Measurements from ENCODE around the gene HIGD1A.

HIGD1A gene

GRCh38 chr3:42752961-42753360 lies 51.3 kb downstream of the HIGD1A start:
- no peak for DNase-seq

GRCh38 chr3:42752441-42752840 lies 51.8 kb downstream of the HIGD1A start:
- DNase-seq, result no peak

- DNase-seq, result no peak
Measured at GRCh38 chr3:42751609-42752008, 52.7 kb downstream of the HIGD1A start.

DNA sequence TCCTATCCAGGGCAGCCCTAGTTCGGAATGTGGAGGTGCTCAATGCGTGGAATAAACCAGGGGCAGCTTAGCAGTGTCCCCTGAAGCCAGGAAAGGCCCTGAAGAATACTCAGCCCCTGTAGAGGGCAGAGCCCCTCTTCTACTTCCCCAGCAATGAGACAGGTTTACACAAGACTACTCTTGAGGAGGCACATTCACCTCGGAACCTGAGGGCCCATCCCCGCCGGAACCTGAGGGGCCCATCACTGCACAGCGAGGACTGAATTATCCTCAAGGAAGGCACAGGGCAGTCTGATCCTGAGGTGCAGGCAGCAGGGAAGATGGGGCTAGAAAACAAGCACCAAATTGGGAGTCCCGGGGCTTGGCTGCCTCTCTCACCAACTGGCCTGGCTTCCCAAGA lies 53.5 kb downstream of the HIGD1A start:
- DNase-seq, result no peak

DNA sequence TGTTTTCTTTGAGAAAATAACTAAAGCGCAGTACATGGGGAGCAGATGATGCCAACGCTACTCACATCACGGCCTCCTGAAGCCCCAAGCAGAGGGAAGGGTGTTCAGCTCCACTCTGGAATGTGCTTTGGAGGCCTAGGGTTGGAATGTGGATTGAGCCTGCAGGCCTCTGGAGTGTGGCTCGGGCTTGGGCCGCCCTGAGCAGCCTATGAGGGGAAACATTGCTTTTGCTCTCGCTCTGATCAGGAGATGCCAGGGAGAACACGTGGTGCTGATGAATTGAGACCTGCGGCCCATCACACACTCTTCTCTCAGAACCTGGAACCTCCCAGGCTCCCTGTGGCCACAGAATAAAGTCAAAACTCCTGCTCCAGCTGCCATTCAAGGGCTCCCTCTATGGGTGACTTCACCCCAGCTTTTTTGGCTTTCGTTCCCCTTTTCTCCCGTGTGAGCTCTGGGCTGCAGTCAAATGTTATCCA lies 54.5 kb downstream of the HIGD1A start:
- no peak for DNase-seq

GRCh38 chr3:42749025-42749752 lies 55.1 kb downstream of the HIGD1A start:
- no peak for DNase-seq

DNA sequence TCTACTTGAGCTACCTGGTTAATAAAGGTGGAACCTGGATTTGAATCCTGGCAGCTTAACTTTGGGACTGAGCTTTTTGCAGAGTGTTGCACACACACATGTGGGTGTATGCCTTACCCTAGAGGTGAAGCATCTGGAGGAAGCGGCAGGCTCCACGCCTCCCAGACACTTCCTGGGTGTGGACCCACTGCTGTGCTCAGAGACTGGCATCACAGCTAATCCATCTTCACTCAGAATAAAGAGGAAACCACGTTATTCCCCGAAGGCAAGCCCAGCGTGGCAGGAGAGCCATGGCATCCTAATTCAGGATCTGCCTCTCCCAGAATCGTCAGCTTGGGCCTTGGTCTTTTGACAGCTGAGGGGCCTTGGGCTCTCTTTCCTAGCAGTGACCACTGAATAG lies 56.7 kb downstream of the HIGD1A start:
- no peak for DNase-seq

DNA sequence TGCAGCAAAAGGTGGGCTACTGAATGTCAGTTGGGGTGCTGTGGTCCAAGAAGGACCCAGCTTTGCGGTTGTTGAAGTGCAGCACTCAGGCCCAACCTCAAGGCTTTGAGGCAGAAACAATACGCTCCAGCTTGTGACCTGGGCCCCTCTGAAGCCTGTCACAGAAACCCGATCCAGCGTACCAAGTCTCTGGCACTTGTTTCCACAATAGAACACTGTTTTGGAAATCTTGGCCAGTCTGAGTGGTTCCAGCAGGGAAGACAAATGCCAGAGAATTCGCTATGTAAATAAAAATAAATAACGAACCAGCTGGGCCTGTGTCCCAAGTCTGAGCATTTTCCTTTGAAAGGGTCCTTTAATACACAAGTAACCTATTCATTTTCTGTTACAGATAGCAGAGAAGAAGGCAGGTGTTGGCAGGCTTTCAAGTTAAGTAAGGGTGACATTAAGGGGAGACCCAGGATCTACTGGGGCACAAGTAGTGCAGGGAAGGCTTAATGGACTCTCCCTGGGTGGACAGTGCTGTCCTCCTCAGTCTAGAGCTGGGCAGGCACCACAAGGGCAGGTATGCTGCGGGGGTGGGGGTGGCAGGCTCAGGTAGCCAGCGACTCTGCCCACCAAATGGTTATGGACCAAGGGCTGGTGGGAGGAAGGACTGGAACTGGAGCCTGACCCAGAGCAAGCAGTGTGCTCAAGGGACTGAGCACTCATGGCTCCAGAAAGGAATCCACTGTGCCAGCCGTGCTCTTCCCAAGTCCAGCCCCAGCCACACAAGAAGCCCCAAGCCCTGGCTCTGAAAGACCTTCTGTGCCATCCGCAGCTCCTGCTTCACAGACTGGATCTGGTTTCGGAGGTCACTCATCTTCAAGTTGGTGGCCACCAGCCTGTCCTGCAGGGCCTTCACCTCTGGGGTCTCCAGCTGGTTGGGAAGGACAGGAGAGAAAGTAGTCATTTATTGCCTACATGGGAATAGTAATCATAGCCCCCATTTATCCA lies 57.5 kb downstream of the HIGD1A start:
- DNase-seq, result no peak

DNA sequence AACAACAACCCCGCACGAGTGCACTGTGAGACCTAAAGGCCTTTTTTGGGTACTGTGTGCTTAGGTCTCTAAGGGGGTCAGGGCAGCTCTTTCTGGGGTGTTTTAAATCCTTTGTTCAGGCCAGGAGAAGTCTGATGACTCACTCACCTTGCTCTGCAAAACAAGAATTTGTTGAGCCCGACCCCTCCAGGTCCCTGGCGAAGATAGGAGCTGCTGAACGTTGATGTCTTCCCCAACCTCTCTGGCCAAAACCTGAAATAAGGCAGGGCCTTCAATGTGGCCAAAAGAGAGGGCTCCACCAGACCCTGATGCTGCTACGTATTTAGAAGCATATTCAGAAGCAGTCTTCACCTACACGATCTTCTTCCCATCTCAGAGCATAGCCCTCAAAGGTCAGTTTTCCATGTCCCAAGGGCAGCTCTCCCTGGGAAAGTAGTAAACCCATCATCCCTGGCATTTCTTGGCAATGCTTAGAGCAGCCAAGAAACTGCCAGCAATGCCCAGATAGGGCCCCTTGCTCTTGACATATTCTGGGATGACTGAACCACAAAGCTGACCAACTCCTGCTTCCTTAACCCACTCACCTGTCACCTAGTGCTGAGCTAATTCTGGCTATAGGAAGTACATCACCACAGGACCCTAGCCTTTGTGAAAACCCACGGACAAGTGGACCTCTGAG lies 58.4 kb downstream of the HIGD1A start:
- DNase-seq, result no peak

- no peak for DNase-seq
Measured at GRCh38 chr3:42745291-42745745, 59.0 kb downstream of the HIGD1A start.

DNA sequence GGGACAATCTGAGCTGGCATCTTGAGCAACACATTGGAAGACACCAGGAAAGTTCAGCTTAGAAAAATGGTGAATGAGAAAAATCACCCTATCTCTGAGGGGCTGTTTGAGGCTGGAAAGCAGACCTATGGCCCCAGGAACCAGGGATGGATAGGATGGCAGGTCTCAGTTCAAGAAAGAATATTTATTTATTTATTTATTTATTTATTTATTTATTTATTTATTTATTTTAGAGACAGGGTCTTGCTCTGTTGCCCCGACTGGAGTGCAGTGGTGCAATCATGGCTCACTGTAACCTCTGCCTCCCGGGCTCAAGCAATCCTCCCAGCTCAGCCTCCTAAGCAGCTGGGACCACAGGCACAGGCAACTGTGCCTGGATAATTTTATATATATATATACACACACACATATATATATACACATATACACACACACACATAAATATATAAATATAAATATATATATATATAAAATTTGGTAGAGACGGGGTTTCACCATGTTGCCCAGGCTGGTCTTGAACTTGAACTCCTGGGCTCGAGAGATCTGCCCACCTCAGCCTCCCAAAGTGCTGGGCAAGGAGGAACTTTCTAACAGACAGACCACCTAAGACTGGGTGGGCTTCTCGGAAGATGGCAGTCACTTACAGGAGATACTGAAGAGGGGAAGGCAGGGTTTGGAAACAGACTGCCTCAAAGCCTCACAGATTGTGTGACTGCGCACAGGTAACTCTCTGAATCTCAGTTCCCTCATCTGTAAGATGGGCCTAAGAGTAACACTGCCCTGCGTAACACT lies 60.9 kb downstream of the HIGD1A start:
- no peak for DNase-seq

DNA sequence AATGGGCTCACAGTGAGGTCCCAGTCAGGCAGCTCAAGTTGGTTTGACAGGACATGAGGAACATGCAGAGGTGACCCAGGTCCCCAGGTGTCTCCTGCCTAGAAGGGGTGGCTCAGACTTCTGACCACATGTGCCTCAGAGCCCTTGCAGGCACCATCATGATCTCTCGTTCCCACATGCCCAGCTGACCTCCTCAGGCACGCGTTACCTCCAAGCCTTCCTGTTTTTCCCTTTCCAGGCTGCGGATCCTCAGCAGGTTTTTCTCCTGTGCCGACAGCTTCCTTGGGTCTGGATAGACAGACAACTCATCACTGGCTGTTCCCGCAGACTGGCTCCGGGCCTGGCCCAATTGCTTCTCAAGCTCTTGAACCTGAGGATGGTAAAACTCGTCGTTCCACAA lies 61.6 kb downstream of the HIGD1A start:
- no peak for DNase-seq

DNA sequence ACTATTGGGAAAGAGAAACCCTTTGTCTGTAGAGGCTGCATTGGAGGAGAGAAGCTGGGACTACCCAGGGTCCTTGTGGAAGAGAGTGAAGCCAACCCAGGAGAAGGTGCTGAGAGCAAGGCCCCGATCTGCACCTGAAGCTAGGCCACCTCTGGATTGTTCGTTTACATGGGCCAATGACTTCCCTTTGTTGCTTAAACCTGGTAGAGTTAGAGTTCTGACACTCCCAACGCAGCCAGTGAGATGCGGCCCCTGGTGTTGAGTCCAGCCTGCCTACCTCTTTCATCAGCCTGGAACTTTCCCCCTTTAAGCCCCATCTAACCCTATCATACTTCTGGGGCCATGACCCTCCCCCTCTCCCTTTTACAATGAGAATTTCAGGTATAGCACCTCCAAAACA lies 62.0 kb downstream of the HIGD1A start:
- no peak for DNase-seq

- DNase-seq, result no peak
Measured at GRCh38 chr3:42741796-42742195, 62.5 kb downstream of the HIGD1A start.

DNA sequence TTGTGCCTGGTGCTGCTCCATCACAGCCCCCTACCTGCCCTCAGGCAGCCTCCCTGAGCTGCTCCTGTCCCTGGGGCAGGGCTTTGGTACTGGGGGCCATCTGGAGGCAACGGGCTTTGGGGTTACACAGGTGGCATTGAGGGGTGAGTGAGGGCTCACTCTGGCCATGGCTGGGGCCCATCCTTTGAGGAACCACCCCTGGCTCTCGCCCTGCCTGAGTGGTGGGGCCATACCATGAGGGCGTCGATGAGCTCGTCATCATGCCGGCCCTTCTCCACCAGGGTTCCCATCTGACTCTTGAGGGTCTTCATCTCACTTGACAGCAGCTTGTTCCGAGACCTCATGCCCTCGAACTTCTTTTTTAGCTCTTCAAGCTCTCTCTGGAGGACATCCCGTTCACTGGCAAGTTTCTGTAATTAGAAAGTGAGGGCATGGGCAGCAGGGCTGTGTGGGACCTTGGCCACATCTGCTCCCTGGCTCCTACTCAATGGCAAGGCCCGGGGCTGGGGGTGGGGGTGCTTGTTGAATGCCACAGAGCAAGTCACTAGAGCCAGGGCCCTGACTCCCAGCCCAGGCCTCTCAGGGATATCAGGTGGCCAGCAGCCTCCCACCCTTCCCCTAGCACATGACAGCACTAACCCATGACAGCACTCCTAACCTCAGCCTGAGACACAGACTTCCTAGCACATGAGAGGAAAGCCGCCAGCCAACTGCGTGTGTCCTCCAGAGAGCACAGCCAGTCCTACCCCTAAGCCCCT lies 64.7 kb downstream of the HIGD1A start:
- DNase-seq, result no peak

GRCh38 chr3:42736531-42736930 lies 67.8 kb downstream of the HIGD1A start:
- DNase-seq, result no peak

GRCh38 chr3:42736081-42736480 lies 68.2 kb downstream of the HIGD1A start:
- no peak for DNase-seq

GRCh38 chr3:42735615-42736014 lies 68.7 kb downstream of the HIGD1A start:
- no peak for DNase-seq

- no peak for DNase-seq
Measured at GRCh38 chr3:42735019-42735418, 69.3 kb downstream of the HIGD1A start.

- no peak for DNase-seq
Measured at GRCh38 chr3:42734263-42734860, 69.9 kb downstream of the HIGD1A start.
